ENCODE results near the gene SRF. TPM values are rescaled to one million over a fixed set of nuclear protein-coding genes. Genes with fewer than 3 reads are reported as not detected.

The SRF gene
- total and polyA plus RNA-seq, 7 experiments from 2014 or later, result 4.0 to 49.4 (median 25.7) TPM

DNA sequence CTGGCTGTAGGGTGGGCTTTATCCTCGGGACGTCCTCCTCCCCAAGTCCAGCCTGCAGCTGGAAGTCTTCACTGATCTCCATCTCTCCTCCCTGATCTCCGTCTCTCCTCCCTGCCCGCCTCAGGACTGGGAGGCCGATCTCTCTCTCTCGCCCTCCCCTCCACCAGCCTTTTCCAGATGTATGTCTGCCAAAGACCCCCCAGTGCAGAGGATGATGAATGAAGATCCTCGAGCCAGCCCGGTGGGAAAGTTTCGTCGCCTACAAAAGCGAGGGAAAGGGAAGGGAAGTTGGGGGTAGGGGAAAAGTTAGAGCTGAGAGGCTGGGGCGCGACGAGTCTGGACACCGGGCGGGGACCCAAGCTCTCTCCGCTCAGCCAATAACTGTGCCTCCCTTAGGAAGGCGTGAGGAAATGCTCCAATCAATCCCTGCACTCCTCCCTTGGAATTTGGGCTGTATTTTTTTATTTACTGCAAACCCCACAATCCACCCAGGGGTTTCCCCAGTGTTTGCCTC lies 595 bp upstream of the SRF start:
- CTCF ChIA-PET, result interaction anchor here (0.6 kb wide), 1 partner anchor 41 kb away, joined by 3 read pairs; no protein-coding TSS in a partner anchor
- DNase-seq (no peak), ATAC-seq (no peak)
- no peaks in the 10 kb centered on the region for H3K9me3 ChIP-seq (ENCODE audit: control insufficient read depth in 2 of 3, low read length in 3 of 3)
- H3K36me3 ChIP-seq (ENCODE audit: control insufficient read depth in 2 of 3, insufficient read depth in 3 of 3, low read length in 3 of 3), result peaks cover 0 to 13% (median 6%) of the 10 kb centered on the region in 3 experiments
- no peaks in the 10 kb centered on the region for H3K27me3 ChIP-seq (ENCODE audit: control insufficient read depth in 2 of 2, insufficient read depth in 2 of 2, low read length in 2 of 2)
- peak overlapping the region; percentile 85 to 96 (median 90) for H3K4me3 Mint-ChIP-seq
- H3K36me3 Mint-ChIP-seq, result peaks cover 0 to 11% (median 0%) of the 10 kb centered on the region in 5 donors
- H3K9me3 Mint-ChIP-seq, result no peaks in the 10 kb centered on the region
- intact Hi-C loops (cut with micrococcal nuclease), result loop anchor here (2.0 to 5.0 kb wide), 14 partner anchors 14 to 1383 kb away; partner anchors contain the start of genes BICRAL (in 2 of the 2), POLR1C (in 2 of the 2), YIPF3 (in 2 of the 2) and GTPBP2 (in 1 of the 2)
- H3K4me3 ChIP-seq (ENCODE audit: low read length), result peak overlapping the region; percentile 76
- peaks cover 0 to 4% (median 0%) of the 10 kb centered on the region in 5 donors for H3K27me3 Mint-ChIP-seq
- peak overlapping the region; percentile 73 for H3K27ac ChIP-seq (ENCODE audit: low read depth, low read length)
- POLR2A ChIA-PET, result interaction anchor here (0.8 to 4.9 kb wide), 4 partner anchors 12 to 116 kb away, joined by 3 to 21 read pairs (median 6); partner anchors contain the start of genes CUL7 and CUL9
- peaks cover 30 to 41% (median 39%) of the 10 kb centered on the region in 7 donors for H3K4me1 Mint-ChIP-seq
- peaks cover 26 to 29% of the 10 kb centered on the region in 2 donors for H3K4me1 ChIP-seq (ENCODE audit: control insufficient read depth in 2 of 2, insufficient read depth in 2 of 2, low read length in 2 of 2)
- H3K27ac Mint-ChIP-seq, result peak overlapping the region; percentile 86 to 97 (median 95)

DNA sequence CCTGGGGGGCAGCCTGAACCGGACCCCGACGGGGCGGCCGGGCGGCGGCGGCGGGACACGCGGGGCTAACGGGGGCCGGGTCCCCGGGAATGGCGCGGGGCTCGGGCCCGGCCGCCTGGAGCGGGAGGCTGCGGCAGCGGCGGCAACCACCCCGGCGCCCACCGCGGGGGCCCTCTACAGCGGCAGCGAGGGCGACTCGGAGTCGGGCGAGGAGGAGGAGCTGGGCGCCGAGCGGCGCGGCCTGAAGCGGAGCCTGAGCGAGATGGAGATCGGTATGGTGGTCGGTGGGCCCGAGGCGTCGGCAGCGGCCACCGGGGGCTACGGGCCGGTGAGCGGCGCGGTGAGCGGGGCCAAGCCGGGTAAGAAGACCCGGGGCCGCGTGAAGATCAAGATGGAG lies 636 bp downstream of the SRF start:
- H3K27me3 Mint-ChIP-seq, result peaks cover 0 to 2% (median 0%) of the 10 kb centered on the region in 5 donors
- H3K4me1 Mint-ChIP-seq, result peaks cover 35 to 49% (median 40%) of the 10 kb centered on the region in 7 donors
- ATAC-seq, result no peak
- H3K36me3 ChIP-seq (ENCODE audit: control insufficient read depth in 2 of 3, insufficient read depth in 3 of 3, low read length in 3 of 3), result peaks cover 0 to 25% (median 10%) of the 10 kb centered on the region in 3 experiments
- H3K27me3 ChIP-seq (ENCODE audit: control insufficient read depth in 2 of 2, insufficient read depth in 2 of 2, low read length in 2 of 2), result no peaks in the 10 kb centered on the region
- ChIA-PET CTCF (no interaction called here), POLR2A (interaction anchor here (0.6 to 4.9 kb wide), 8 partner anchors 9 to 243 kb away, joined by 3 to 21 read pairs (median 6); partner anchors contain the start of genes CNPY3, CUL9, DNPH1 and KLHDC3)
- peak in 6 of 9 donors; percentile 30 to 58 (median 50) for DNase-seq
- no peaks in the 10 kb centered on the region for H3K9me3 ChIP-seq (ENCODE audit: control insufficient read depth in 2 of 3, low read length in 3 of 3)
- H3K4me3 Mint-ChIP-seq, result peak overlapping the region; percentile 85 to 99 (median 96)
- H3K27ac ChIP-seq (ENCODE audit: low read depth, low read length), result peak overlapping the region; percentile 73
- no peaks in the 10 kb centered on the region for H3K9me3 Mint-ChIP-seq
- H3K4me1 ChIP-seq (ENCODE audit: control insufficient read depth in 2 of 2, insufficient read depth in 2 of 2, low read length in 2 of 2), result peaks cover 26 to 29% of the 10 kb centered on the region in 2 donors
- peaks cover 0 to 16% (median 0%) of the 10 kb centered on the region in 5 donors for H3K36me3 Mint-ChIP-seq
- H3K4me3 ChIP-seq (ENCODE audit: low read length), result peak overlapping the region; percentile 76
- H3K27ac Mint-ChIP-seq, result peak overlapping the region; percentile 87 to 98 (median 93)
- intact Hi-C loops (cut with micrococcal nuclease), result loop anchor here (1.0 to 5.0 kb wide), 29 partner anchors 13 to 1384 kb away; partner anchors contain the start of genes ABCC10 (in 2 of the 2), BICRAL (in 2 of the 2), CNPY3 (in 2 of the 2) and GTPBP2 (in 2 of the 2)

DNA sequence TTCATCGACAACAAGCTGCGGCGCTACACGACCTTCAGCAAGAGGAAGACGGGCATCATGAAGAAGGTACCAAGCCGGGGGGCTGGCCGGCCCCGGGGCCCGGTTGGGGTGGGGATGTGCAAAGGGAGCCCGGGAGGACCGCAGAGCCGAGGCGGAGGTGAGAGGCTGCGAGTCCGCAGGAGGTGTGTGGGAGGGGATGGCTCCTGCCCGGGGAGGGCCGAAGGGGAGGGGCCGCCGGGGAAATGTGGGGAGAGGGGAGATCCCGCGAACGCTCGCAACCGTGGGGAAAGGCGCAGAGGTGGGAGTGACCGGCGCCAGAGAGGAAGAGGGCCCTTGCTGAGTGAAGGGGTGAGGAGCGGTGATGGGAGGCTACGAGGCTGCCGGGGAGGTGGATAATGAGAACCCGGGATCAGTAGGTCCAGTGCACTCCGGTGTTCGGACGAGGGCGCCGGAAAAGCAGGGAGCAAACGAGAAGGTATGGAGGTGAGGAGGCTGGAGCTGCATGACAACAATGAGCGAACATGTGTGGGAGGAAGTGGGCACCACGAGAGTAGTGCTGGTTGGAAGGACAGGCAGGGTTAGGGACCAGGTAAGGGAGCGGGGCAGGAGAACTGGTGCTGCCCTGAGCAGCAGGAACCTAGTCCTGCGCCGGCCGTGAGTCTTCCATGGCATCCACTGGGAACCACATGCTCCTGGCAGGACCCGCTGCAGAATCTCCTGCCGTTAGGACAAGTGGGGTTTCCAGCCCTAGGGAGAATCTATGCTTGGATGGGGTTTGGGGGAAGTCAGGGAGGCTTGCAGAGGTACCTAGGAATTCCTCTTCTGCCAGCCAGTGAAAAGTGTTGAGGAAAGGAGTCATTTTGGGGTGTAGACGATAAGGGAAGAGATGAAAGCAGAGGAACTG lies 1.3 kb downstream of the SRF start:
- H3K27me3 Mint-ChIP-seq, result peaks cover 0 to 2% (median 0%) of the 10 kb centered on the region in 5 donors
- intact Hi-C loops (cut with micrococcal nuclease), result loop anchor here (5.0 kb wide), 10 partner anchors 105 to 1385 kb away; partner anchors contain the start of genes GTPBP2 (in 1 of the 2), MRPS10 (in 1 of the 2), POLH (in 1 of the 2) and TOMM6 (in 1 of the 2)
- Histone ChIP-seq H3K36me3 (ENCODE audit: control insufficient read depth in 2 of 3, insufficient read depth in 3 of 3, low read length in 3 of 3) (peaks cover 0 to 31% (median 13%) of the 10 kb centered on the region in 3 experiments), H3K4me1 (ENCODE audit: control insufficient read depth in 2 of 2, insufficient read depth in 2 of 2, low read length in 2 of 2) (peaks cover 26 to 29% of the 10 kb centered on the region in 2 donors), H3K9me3 (ENCODE audit: control insufficient read depth in 2 of 3, low read length in 3 of 3) (no peaks in the 10 kb centered on the region), H3K27ac (ENCODE audit: low read depth, low read length) (peak overlapping the region; percentile 73), H3K4me3 (ENCODE audit: low read length) (peak overlapping the region; percentile 72), H3K27me3 (ENCODE audit: control insufficient read depth in 2 of 2, insufficient read depth in 2 of 2, low read length in 2 of 2) (no peaks in the 10 kb centered on the region)
- peaks cover 0 to 16% (median 0%) of the 10 kb centered on the region in 5 donors for H3K36me3 Mint-ChIP-seq
- H3K4me1 Mint-ChIP-seq, result peaks cover 35 to 49% (median 40%) of the 10 kb centered on the region in 7 donors
- ChIA-PET POLR2A (interaction anchor here (0.6 to 4.9 kb wide), 10 partner anchors 8 to 243 kb away, joined by 3 to 21 read pairs (median 6); partner anchors contain the start of genes CNPY3, CUL9, DNPH1 and KLHDC3), CTCF (no interaction called here)
- peak overlapping the region; percentile 85 to 99 (median 96) for H3K4me3 Mint-ChIP-seq
- ATAC-seq (no peak), DNase-seq (peak in 7 of 9 donors; percentile 19 to 74 (median 28))
- H3K9me3 Mint-ChIP-seq, result no peaks in the 10 kb centered on the region
- peak overlapping the region; percentile 87 to 98 (median 93) for H3K27ac Mint-ChIP-seq

DNA sequence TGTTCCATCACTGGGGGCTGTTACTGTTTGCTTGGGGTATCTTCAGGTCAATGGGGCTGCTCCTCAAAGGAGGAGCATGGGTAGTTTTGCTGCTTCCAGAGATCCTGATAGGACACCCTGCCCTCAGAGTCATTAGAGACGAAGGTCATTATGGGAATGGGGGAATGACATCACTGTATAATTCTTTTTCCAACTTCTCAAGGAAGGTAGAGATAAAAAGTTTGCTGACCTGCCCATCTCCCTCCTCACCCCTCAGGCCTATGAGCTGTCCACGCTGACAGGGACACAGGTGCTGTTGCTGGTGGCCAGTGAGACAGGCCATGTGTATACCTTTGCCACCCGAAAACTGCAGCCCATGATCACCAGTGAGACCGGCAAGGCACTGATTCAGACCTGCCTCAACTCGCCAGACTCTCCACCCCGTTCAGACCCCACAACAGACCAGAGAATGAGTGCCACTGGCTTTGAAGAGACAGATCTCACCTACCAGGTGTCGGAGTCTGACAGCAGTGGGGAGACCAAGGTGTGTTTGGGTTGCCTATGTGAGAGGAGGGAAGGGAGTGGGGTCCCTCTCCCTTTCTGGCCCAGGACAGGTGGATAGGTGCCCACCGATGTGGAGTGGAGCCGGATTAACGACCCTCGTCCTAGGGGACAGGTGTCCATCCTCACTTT lies 2.7 kb downstream of the SRF start:
- intact Hi-C loops (cut with micrococcal nuclease), result loop anchor here (1.0 to 5.0 kb wide), 19 partner anchors 9 to 1439 kb away; partner anchors contain the start of genes CUL9 (in 2 of the 2), GTPBP2 (in 1 of the 2), MRPS10 (in 1 of the 2) and POLH (in 1 of the 2)
- POLR2A ChIA-PET, result interaction anchor here (1.0 to 4.9 kb wide), 9 partner anchors 9 to 244 kb away, joined by 3 to 21 read pairs (median 8); partner anchors contain the start of genes CNPY3, CUL9 and DNPH1
- Mint-ChIP-seq H3K27ac (peak overlapping the region; percentile 70 to 98 (median 94)), H3K4me1 (peaks cover 35 to 49% (median 40%) of the 10 kb centered on the region in 7 donors), H3K9me3 (no peaks in the 10 kb centered on the region), H3K27me3 (peaks cover 0 to 2% (median 0%) of the 10 kb centered on the region in 5 donors), H3K36me3 (peaks cover 0 to 25% (median 10%) of the 10 kb centered on the region in 5 donors), H3K4me3 (peak overlapping the region; percentile 85 to 99 (median 96))
- peaks cover 26 to 29% of the 10 kb centered on the region in 2 donors for H3K4me1 ChIP-seq (ENCODE audit: control insufficient read depth in 2 of 2, insufficient read depth in 2 of 2, low read length in 2 of 2)
- peaks cover 7 to 45% (median 13%) of the 10 kb centered on the region in 3 experiments for H3K36me3 ChIP-seq (ENCODE audit: control insufficient read depth in 2 of 3, insufficient read depth in 3 of 3, low read length in 3 of 3)
- peak overlapping the region; percentile 73 for H3K27ac ChIP-seq (ENCODE audit: low read depth, low read length)
- no peak for ATAC-seq
- peak in 6 of 9 donors; percentile 23 to 39 (median 31) for DNase-seq
- no peaks in the 10 kb centered on the region for H3K9me3 ChIP-seq (ENCODE audit: control insufficient read depth in 2 of 3, low read length in 3 of 3)
- peak overlapping the region; percentile 72 for H3K4me3 ChIP-seq (ENCODE audit: low read length)
- CTCF ChIA-PET, result interaction anchor here (0.7 to 1.6 kb wide), 3 partner anchors 8 to 53 kb away, joined by 3 to 6 read pairs (median 4); partner anchors contain the start of gene CUL9
- H3K27me3 ChIP-seq (ENCODE audit: control insufficient read depth in 2 of 2, insufficient read depth in 2 of 2, low read length in 2 of 2), result no peaks in the 10 kb centered on the region

DNA sequence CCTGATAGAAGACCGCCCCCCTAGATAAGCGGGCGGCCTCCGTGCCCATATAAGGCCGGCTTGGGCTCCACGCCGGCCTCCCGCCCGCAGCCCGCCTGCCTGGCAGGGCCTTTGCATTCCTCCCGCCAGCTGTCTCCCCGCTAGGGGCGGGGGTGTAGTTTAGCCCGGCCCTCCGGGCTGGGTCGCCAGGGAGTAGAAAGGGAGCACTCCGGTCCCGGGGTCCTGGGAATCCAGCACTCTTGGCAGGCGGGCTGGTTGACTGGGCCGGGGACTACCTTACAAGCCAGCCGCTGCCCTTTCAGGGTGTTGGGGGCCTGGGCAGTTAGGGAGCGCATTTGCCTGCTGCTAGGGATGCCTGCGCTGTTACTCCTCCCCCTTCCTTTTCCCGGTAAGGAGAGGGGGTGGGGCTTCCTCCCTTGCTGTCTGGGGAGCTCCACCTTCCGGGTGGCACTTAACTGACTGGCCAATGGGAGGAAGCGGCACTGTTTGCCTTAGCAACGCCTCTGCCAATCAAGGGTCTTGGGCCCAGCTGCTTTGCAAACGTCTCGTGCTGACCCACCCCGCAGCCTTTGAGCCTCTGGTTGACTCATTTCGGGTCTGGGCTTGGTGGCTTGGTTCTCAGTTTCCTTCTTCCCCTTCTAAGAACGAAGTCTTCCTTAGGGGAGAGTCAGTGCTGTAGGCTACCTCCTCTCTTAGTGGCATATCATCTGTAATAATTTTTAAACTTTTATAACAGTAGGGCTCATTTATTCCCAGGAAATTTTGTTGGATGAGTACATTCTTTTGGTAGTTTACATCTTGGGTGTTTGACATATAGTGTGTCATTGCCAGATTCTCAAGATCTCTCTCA lies 3.4 kb downstream of the SRF start:
- Mint-ChIP-seq H3K9me3 (no peaks in the 10 kb centered on the region), H3K27me3 (peaks cover 0 to 2% (median 0%) of the 10 kb centered on the region in 5 donors), H3K4me1 (peaks cover 35 to 49% (median 40%) of the 10 kb centered on the region in 7 donors), H3K27ac (peak overlapping the region; percentile 90 to 98 (median 94)), H3K36me3 (peaks cover 0 to 27% (median 11%) of the 10 kb centered on the region in 5 donors), H3K4me3 (peak overlapping the region; percentile 85 to 99 (median 96))
- POLR2A ChIA-PET, result interaction anchor here (0.6 to 4.9 kb wide), 14 partner anchors 8 to 408 kb away, joined by 3 to 21 read pairs (median 4); partner anchors contain the start of genes CNPY3, CUL9, DNPH1 and PEX6
- peaks cover 26 to 29% of the 10 kb centered on the region in 2 donors for H3K4me1 ChIP-seq (ENCODE audit: control insufficient read depth in 2 of 2, insufficient read depth in 2 of 2, low read length in 2 of 2)
- H3K9me3 ChIP-seq (ENCODE audit: control insufficient read depth in 2 of 3, low read length in 3 of 3), result no peaks in the 10 kb centered on the region
- H3K36me3 ChIP-seq (ENCODE audit: control insufficient read depth in 2 of 3, insufficient read depth in 3 of 3, low read length in 3 of 3), result peaks cover 10 to 52% (median 13%) of the 10 kb centered on the region in 3 experiments
- CTCF ChIA-PET, result interaction anchor here (0.7 to 1.6 kb wide), 2 partner anchors 11 to 53 kb away, joined by 4 to 6 read pairs; no protein-coding TSS in a partner anchor
- H3K4me3 ChIP-seq (ENCODE audit: low read length), result peak overlapping the region; percentile 72
- peak; percentile 77 for ATAC-seq
- no peaks in the 10 kb centered on the region for H3K27me3 ChIP-seq (ENCODE audit: control insufficient read depth in 2 of 2, insufficient read depth in 2 of 2, low read length in 2 of 2)
- peak overlapping the region; percentile 73 for H3K27ac ChIP-seq (ENCODE audit: low read depth, low read length)
- DNase-seq, result peak; percentile 66 to 92 (median 88)
- intact Hi-C loops (cut with micrococcal nuclease), result loop anchor here (1.0 to 5.0 kb wide), 19 partner anchors 8 to 1440 kb away; partner anchors contain the start of genes CUL9 (in 2 of the 2), GTPBP2 (in 1 of the 2), MRPS10 (in 1 of the 2) and POLH (in 1 of the 2)

All from naive thymus-derived CD4-positive, alpha-beta T cell (primary cell).